ENCODE results near the gene MRPL45. TPM values are rescaled to one million over a fixed set of nuclear protein-coding genes. Genes with fewer than 3 reads are reported as not detected.
"Not testable (repeated sequence)": the region's sequence is repeated elsewhere in the genome, so short reads cannot be mapped to it uniquely, and the experiment has no call there.

MRPL45 gene
- 81.2 and 90.6 TPM in 2 replicates for total RNA-seq (2014; rRNA removed; shearing (Covaris generic))

GRCh38 chr17:38296834-38297517 is at the start of gene MRPL45:
TSS of gene MRPL45 (plus strand) at chr17:38297168. CDS start at chr17:38297184, 16 bp downstream.
- in situ Hi-C loops (cut with HindIII; ENCODE audit: low sequenced_read_pairs): not testable (repeated sequence)
- peak; percentile 97 for DNase-seq (ENCODE audit: low spot score)

GRCh38 chr17:38253191-38253590 is 43.8 kb upstream of the MRPL45 start:
- DNase-seq (ENCODE audit: low spot score); in situ Hi-C loops (cut with HindIII; ENCODE audit: low sequenced_read_pairs): not testable (repeated sequence)

- DNase-seq (ENCODE audit: low spot score); in situ Hi-C loops (cut with HindIII; ENCODE audit: low sequenced_read_pairs): not testable (repeated sequence)
Measured at GRCh38 chr17:38254357-38254756, 42.6 kb upstream of the MRPL45 start.

- in situ Hi-C loops (cut with HindIII; ENCODE audit: low sequenced_read_pairs): not testable (repeated sequence)
- peak; percentile 81 for DNase-seq (ENCODE audit: low spot score)
Measured at GRCh38 chr17:38257013-38257621, 39.9 kb upstream of the MRPL45 start.

- DNase-seq (ENCODE audit: low spot score): not testable (repeated sequence)
Measured at GRCh38 chr17:38265974-38266506, 30.9 kb upstream of the MRPL45 start.

GRCh38 chr17:38266571-38266970 is 30.4 kb upstream of the MRPL45 start:
- DNase-seq (ENCODE audit: low spot score); in situ Hi-C loops (cut with HindIII; ENCODE audit: low sequenced_read_pairs): not testable (repeated sequence)

More at GRCh38 chr17:38265974-38266506, 30.9 kb upstream of the MRPL45 start:
- in situ Hi-C loops (cut with HindIII; ENCODE audit: low sequenced_read_pairs): not testable (repeated sequence)

- DNase-seq (ENCODE audit: low spot score); in situ Hi-C loops (cut with HindIII; ENCODE audit: low sequenced_read_pairs): not testable (repeated sequence)
Measured at GRCh38 chr17:38268138-38268537, 28.8 kb upstream of the MRPL45 start.

GRCh38 chr17:38269045-38269444 is 27.9 kb upstream of the MRPL45 start:
- in situ Hi-C loops (cut with HindIII; ENCODE audit: low sequenced_read_pairs); DNase-seq (ENCODE audit: low spot score): not testable (repeated sequence)

- in situ Hi-C loops (cut with HindIII; ENCODE audit: low sequenced_read_pairs); DNase-seq (ENCODE audit: low spot score): not testable (repeated sequence)
Measured at GRCh38 chr17:38269552-38269951, 27.4 kb upstream of the MRPL45 start.

GRCh38 chr17:38285994-38286393 is 11.0 kb upstream of the MRPL45 start:
- DNase-seq (ENCODE audit: low spot score); in situ Hi-C loops (cut with HindIII; ENCODE audit: low sequenced_read_pairs): not testable (repeated sequence)

GRCh38 chr17:38286501-38287091 is 10.4 kb upstream of the MRPL45 start:
- in situ Hi-C loops (cut with HindIII; ENCODE audit: low sequenced_read_pairs): not testable (repeated sequence)
- DNase-seq (ENCODE audit: low spot score): peak; percentile 36

GRCh38 chr17:38288217-38288827 is 8.6 kb upstream of the MRPL45 start:
- DNase-seq (ENCODE audit: low spot score): peak; percentile 31

GRCh38 chr17:38289760-38290159 is 7.2 kb upstream of the MRPL45 start:
- DNase-seq (ENCODE audit: low spot score); in situ Hi-C loops (cut with HindIII; ENCODE audit: low sequenced_read_pairs): not testable (repeated sequence)

More at GRCh38 chr17:38288217-38288827, 8.6 kb upstream of the MRPL45 start:
- in situ Hi-C loops (cut with HindIII; ENCODE audit: low sequenced_read_pairs): not testable (repeated sequence)

GRCh38 chr17:38295602-38296365 is 1.2 kb upstream of the MRPL45 start:
- in situ Hi-C loops (cut with HindIII; ENCODE audit: low sequenced_read_pairs): not testable (repeated sequence)
- DNase-seq (ENCODE audit: low spot score): peak; percentile 32

- in situ Hi-C loops (cut with HindIII; ENCODE audit: low sequenced_read_pairs): no loop called here
- no peak for DNase-seq (ENCODE audit: low spot score)
Measured at GRCh38 chr17:38315497-38315896, 18.5 kb downstream of the MRPL45 start.

GRCh38 chr17:38317081-38317480 is 20.1 kb downstream of the MRPL45 start:
- in situ Hi-C loops (cut with HindIII; ENCODE audit: low sequenced_read_pairs): no loop called here
- no peak for DNase-seq (ENCODE audit: low spot score)

GRCh38 chr17:38320482-38320881 is 23.5 kb downstream of the MRPL45 start:
- in situ Hi-C loops (cut with HindIII; ENCODE audit: low sequenced_read_pairs): no loop called here
- no peak for DNase-seq (ENCODE audit: low spot score)

- in situ Hi-C loops (cut with HindIII; ENCODE audit: low sequenced_read_pairs): no loop called here
- DNase-seq (ENCODE audit: low spot score): peak; percentile 60
Measured at GRCh38 chr17:38322156-38322779, 25.3 kb downstream of the MRPL45 start.

Measured in G401 (cell line).